Measurements from ENCODE around the gene TGM4.

DNA sequence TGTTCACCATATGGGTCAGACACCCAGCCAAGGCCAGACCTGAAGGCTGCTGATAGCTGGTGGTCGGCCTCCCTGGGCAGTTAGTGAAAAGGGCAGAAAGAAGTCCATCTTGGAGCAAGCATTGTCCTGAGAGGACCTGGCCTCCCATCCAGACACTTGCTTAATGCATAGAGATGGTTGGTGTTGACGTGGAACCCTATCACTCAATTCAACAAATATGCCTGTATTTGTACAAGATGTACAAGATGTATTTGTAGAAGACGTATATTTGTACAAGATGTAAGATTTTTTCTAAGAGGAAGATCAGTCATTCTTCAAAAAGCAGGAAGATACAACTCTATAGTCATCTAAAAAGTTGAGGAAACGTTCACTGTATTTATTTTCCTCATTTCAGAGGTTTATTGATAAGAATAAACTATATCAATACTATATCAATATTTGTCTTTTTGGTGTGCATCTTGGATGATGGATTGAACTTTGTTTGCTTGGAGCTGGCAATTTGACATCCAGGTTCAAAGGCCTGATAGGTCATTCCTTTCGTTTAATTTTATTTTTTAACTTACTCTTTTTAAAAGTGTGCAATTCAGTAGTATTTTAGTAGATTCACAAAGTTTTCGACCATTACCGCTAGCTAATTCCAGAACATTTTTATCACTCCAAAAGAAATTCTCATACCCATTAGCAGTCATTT lies 6.8 kb upstream of the TGM4 start:
- TF ChIP-seq, protein P1, sequence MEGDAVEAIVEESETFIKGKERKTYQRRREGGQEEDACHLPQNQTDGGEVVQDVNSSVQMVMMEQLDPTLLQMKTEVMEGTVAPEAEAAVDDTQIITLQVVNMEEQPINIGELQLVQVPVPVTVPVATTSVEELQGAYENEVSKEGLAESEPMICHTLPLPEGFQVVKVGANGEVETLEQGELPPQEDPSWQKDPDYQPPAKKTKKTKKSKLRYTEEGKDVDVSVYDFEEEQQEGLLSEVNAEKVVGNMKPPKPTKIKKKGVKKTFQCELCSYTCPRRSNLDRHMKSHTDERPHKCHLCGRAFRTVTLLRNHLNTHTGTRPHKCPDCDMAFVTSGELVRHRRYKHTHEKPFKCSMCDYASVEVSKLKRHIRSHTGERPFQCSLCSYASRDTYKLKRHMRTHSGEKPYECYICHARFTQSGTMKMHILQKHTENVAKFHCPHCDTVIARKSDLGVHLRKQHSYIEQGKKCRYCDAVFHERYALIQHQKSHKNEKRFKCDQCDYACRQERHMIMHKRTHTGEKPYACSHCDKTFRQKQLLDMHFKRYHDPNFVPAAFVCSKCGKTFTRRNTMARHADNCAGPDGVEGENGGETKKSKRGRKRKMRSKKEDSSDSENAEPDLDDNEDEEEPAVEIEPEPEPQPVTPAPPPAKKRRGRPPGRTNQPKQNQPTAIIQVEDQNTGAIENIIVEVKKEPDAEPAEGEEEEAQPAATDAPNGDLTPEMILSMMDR (IDR thresholded peaks at IDR 0.05), result no peak
- TF ChIP-seq POLR2A (IDR thresholded peaks at IDR 0.05), result no peak

All from lower leg skin (tissue), 3 donors.